Measurements from ENCODE around the gene CEPT1. TPM values are rescaled to one million over a fixed set of nuclear protein-coding genes. Genes with fewer than 3 reads are reported as not detected.

The CEPT1 gene
- polyA plus RNA-seq, 1 of the 3 experiments (the other 2 are of a cell fraction) = 11.6 TPM

DNA sequence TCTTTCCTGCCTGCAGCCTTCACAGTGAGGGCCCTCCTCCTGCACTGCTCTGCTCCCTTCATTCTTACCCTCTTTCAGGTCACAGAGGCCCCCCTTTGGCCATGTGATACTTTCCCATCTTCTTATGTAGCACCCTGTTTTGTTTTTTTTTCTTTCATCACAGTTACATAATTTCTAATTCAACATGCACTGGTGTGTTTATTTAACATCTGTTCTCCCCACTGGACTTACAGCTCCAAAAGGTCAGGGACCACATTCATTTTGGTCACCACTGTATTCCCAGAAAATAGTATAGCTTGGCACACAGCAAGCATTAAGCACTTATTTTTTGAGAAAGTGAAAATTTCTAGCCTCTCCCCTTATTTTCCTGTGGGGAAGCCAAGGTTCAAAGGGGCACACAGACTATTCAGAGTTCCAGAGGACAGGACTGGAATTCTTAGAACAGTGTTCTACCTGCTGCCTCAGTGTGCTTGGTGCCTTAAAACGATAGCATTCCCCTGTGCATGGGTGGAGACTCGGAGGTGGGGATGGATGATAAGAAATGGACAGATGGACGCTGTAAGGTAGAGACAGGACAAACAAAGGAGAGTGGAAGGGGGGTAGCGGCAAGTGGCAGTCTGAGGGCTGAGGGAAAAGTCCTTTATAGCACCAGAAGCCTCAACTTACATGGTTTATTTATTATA lies 55.1 kb downstream of the CEPT1 start:
- Histone ChIP-seq H3K9me3 (no peaks in the 10 kb centered on the region), H3K4me1 (ENCODE audit: control insufficient read depth in 1 of 2, insufficient read depth in 2 of 2, low read depth in 1 of 2, low read length in 1 of 2) (peaks cover 0 to 14% of the 10 kb centered on the region in 2 experiments; a peak in 2 of 4 replicates), H4K20me1 (ENCODE audit: insufficient read depth) (no peaks in the 10 kb centered on the region), H3K36me3 (replicated peaks in 1 of 2; ENCODE audit: control insufficient read depth in 1 of 2, insufficient read depth in 2 of 2, low read length in 1 of 2) (no peaks in the 10 kb centered on the region), H3F3A (replicated peaks; ENCODE audit: insufficient read depth) (peaks cover 11% of the 10 kb centered on the region), H3K4me2 (no peak overlapping the region), H3K9me2 (no peaks in the 10 kb centered on the region), H3K79me2 (ENCODE audit: insufficient read depth) (no peaks in the 10 kb centered on the region), H3K4me3 (ENCODE audit: low read depth in 2 of 2, low read length in 1 of 2) (no peak overlapping the region), H2AFZ (ENCODE audit: low read depth) (no peak overlapping the region), H3K9ac (no peak overlapping the region), H3K27ac (ENCODE audit: low read depth in 2 of 2, low read length in 1 of 2) (no peak overlapping the region), H3K27me3 (ENCODE audit: insufficient read depth) (no peaks in the 10 kb centered on the region)
- ChIA-PET CTCF (interaction anchor here (1.0 kb wide), 1 partner anchor 26 kb away, joined by 3 read pairs; no protein-coding TSS in a partner anchor), POLR2A (no interaction called here)
- no peak for TF ChIP-seq TCF12 (IDR thresholded peaks at IDR 0.05)
- no peak for DNase-seq
- 60% methylated on average over 4 of the region's 4 CpGs for WGBS (ENCODE audit: low lambda C conversion rate)

DNA sequence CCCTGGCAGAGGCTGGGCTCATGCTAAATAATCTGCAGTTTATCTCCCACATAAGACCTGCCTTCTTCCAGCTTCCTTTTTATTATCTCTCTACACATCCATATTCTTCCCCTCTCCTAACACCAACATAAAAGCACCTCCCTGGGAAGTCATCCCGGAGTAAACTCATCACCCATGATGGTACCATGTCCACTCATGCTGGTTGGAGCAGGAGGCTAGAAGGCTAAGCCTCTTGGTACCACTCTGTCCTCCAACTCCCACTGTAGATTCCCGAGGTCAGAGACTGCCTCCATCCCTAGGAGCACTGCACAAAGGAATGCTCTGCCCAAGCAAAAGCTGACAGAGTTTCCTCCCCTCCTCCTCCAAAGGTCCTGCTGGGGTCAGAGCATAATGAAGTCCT lies 56.2 kb downstream of the CEPT1 start:
- WGBS (ENCODE audit: low lambda C conversion rate) = 19% methylated on average over 2 of the region's 2 CpGs
- no peaks in the 10 kb centered on the region for H3K9me2 ChIP-seq
- no peaks in the 10 kb centered on the region for H3K9me3 ChIP-seq
- peaks cover 0 to 6% of the 10 kb centered on the region in 2 experiments; a peak in 1 of 4 replicates for H3K4me1 ChIP-seq (ENCODE audit: control insufficient read depth in 1 of 2, insufficient read depth in 2 of 2, low read depth in 1 of 2, low read length in 1 of 2)
- H3K4me2 ChIP-seq = no peak overlapping the region
- no peak for DNase-seq
- TF ChIP-seq ELF1 (IDR thresholded peaks at IDR 0.05) (no peak), MEF2A (IDR thresholded peaks at IDR 0.05; ENCODE audit: borderline replicate concordance, low read depth) (no peak), EP300 (IDR thresholded peaks at IDR 0.05; ENCODE audit: borderline replicate concordance in 1 of 2, low read depth in 1 of 2, low read length in 1 of 2) (no peak), RFX5 (IDR thresholded peaks at IDR 0.05; ENCODE audit: low read length) (no peak)
- TF ChIP-seq, protein P1, sequence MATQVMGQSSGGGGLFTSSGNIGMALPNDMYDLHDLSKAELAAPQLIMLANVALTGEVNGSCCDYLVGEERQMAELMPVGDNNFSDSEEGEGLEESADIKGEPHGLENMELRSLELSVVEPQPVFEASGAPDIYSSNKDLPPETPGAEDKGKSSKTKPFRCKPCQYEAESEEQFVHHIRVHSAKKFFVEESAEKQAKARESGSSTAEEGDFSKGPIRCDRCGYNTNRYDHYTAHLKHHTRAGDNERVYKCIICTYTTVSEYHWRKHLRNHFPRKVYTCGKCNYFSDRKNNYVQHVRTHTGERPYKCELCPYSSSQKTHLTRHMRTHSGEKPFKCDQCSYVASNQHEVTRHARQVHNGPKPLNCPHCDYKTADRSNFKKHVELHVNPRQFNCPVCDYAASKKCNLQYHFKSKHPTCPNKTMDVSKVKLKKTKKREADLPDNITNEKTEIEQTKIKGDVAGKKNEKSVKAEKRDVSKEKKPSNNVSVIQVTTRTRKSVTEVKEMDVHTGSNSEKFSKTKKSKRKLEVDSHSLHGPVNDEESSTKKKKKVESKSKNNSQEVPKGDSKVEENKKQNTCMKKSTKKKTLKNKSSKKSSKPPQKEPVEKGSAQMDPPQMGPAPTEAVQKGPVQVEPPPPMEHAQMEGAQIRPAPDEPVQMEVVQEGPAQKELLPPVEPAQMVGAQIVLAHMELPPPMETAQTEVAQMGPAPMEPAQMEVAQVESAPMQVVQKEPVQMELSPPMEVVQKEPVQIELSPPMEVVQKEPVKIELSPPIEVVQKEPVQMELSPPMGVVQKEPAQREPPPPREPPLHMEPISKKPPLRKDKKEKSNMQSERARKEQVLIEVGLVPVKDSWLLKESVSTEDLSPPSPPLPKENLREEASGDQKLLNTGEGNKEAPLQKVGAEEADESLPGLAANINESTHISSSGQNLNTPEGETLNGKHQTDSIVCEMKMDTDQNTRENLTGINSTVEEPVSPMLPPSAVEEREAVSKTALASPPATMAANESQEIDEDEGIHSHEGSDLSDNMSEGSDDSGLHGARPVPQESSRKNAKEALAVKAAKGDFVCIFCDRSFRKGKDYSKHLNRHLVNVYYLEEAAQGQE (IDR thresholded peaks at IDR 0.05; ENCODE audit: low read depth, low read length) = no peak
- ChIA-PET CTCF (interaction anchor here (1.0 kb wide), 1 partner anchor 25 kb away, joined by 3 read pairs; no protein-coding TSS in a partner anchor), POLR2A (no interaction called here)
- H3F3A ChIP-seq (replicated peaks; ENCODE audit: insufficient read depth) = peaks cover 4% of the 10 kb centered on the region
- no peak overlapping the region for H2AFZ ChIP-seq (ENCODE audit: low read depth)
- no peaks in the 10 kb centered on the region for H3K36me3 ChIP-seq (replicated peaks in 1 of 2; ENCODE audit: control insufficient read depth in 1 of 2, insufficient read depth in 2 of 2, low read length in 1 of 2)
- no peak overlapping the region for H3K9ac ChIP-seq
- no peak overlapping the region for H3K4me3 ChIP-seq (ENCODE audit: low read depth in 2 of 2, low read length in 1 of 2)
- no peaks in the 10 kb centered on the region for H4K20me1 ChIP-seq (ENCODE audit: insufficient read depth)
- no peak overlapping the region for H3K27ac ChIP-seq (ENCODE audit: low read depth in 2 of 2, low read length in 1 of 2)
- no peaks in the 10 kb centered on the region for H3K79me2 ChIP-seq (ENCODE audit: insufficient read depth)
- no peaks in the 10 kb centered on the region for H3K27me3 ChIP-seq (ENCODE audit: insufficient read depth)
